Measurements from ENCODE around the gene HS2ST1.

DNA sequence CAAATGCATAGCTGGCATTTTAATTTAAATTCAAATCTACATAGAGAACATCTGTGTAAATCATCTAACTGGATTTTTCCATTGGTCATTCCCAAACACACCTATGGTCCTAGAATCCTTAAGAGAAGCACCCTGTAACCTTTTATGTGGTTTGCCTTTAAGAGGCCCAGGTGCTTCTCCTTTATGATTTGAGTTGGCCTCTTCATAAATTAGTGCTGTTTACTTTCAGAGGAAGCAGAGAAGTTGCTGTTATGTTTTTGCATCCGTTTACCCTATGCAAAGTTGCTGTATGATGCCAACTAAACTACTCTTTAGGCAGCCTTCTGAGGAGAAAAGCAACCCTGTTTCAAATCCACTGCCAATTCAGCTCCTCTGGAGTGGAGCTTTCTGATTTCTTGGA is 193.8 kb downstream of the HS2ST1 start:
- TF ChIP-seq SP1 (IDR thresholded peaks at IDR 0.05; ENCODE audit: low read depth, low read length) (no peak), EZH2 (IDR thresholded peaks at IDR 0.05; ENCODE audit: borderline replicate concordance, control insufficient read depth, low read depth, low read length) (no peak), ZNF217 (IDR thresholded peaks at IDR 0.05) (no peak), BRCA1 (IDR thresholded peaks at IDR 0.05; ENCODE audit: low read depth, low read length) (no peak), POLR2AphosphoS5 (IDR thresholded peaks at IDR 0.05; ENCODE audit: low read length) (no peak), RFX5 (IDR thresholded peaks at IDR 0.05; ENCODE audit: low read depth, low read length) (no peak), POLR2A (IDR thresholded peaks at IDR 0.05; ENCODE audit: low read depth, low read length) (no peak), EP300 (IDR thresholded peaks at IDR 0.05; ENCODE audit: borderline replicate concordance in 1 of 2, control insufficient read depth in 1 of 2, low read depth in 2 of 2, low read length in 2 of 2) (no peak), NFYA (IDR thresholded peaks at IDR 0.05; ENCODE audit: borderline replicate concordance, low read depth, low read length) (no peak)
- TF ChIP-seq, protein P1, sequence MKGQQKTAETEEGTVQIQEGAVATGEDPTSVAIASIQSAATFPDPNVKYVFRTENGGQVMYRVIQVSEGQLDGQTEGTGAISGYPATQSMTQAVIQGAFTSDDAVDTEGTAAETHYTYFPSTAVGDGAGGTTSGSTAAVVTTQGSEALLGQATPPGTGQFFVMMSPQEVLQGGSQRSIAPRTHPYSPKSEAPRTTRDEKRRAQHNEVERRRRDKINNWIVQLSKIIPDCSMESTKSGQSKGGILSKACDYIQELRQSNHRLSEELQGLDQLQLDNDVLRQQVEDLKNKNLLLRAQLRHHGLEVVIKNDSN (IDR thresholded peaks at IDR 0.05; ENCODE audit: borderline replicate concordance, extremely low read length, insufficient read depth, low read depth, low read length), result no peak
- TF ChIP-seq, protein P2, sequence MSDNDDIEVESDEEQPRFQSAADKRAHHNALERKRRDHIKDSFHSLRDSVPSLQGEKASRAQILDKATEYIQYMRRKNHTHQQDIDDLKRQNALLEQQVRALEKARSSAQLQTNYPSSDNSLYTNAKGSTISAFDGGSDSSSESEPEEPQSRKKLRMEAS (IDR thresholded peaks at IDR 0.05; ENCODE audit: low read depth, low read length), result no peak
